ENCODE data around the gene SLC4A4.

The SLC4A4 gene

DNA sequence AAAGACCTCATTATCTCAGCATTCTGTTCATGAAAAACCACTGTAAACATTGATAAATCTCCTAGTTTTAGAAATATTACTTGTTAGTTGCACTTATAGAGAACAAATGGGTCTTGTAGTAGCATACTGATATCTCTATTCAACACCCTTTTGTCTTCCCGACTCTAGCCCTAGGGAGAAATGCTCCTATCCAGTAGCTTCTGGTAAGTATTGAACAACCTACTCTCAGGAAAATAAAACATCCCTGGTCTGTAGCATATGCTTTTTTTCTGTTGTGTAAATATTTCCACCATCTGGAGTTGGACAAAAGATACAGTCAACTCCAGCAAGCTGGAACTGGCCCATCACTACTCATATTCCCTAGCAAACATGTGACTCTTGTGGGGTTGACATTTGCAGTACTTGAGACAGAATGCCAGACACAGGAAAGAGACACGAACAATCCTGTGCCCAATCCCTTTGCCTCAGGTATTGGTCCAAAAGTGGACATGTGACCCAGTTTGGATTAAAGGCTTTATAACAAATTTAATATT is 256.8 kb downstream of the SLC4A4 start:
- no peaks in the 10 kb centered on the region for H3K27me3 ChIP-seq (ENCODE audit: control insufficient read depth, low read length)
- H3K27ac ChIP-seq (ENCODE audit: low read depth, low read length): no peak overlapping the region
- no peaks in the 10 kb centered on the region for H3F3A ChIP-seq (ENCODE audit: control insufficient read depth, insufficient read depth)
- H3K36me3 ChIP-seq (ENCODE audit: control insufficient read depth, low read length): no peaks in the 10 kb centered on the region
- H3K9me2 ChIP-seq (replicated peaks; ENCODE audit: control insufficient read depth, low read length): no peaks in the 10 kb centered on the region
- no peaks in the 10 kb centered on the region for H3K4me1 ChIP-seq (ENCODE audit: control insufficient read depth, low read length)
- no peak overlapping the region for H3K4me2 ChIP-seq (ENCODE audit: low read length)
- no peak for TF ChIP-seq EZH2phosphoT487 (IDR thresholded peaks at IDR 0.05; ENCODE audit: borderline replicate concordance, low read length)
- TF ChIP-seq, protein P1, sequence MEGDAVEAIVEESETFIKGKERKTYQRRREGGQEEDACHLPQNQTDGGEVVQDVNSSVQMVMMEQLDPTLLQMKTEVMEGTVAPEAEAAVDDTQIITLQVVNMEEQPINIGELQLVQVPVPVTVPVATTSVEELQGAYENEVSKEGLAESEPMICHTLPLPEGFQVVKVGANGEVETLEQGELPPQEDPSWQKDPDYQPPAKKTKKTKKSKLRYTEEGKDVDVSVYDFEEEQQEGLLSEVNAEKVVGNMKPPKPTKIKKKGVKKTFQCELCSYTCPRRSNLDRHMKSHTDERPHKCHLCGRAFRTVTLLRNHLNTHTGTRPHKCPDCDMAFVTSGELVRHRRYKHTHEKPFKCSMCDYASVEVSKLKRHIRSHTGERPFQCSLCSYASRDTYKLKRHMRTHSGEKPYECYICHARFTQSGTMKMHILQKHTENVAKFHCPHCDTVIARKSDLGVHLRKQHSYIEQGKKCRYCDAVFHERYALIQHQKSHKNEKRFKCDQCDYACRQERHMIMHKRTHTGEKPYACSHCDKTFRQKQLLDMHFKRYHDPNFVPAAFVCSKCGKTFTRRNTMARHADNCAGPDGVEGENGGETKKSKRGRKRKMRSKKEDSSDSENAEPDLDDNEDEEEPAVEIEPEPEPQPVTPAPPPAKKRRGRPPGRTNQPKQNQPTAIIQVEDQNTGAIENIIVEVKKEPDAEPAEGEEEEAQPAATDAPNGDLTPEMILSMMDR (IDR thresholded peaks at IDR 0.05; ENCODE audit: low read depth, low read length, poor library complexity, severe bottlenecking): no peak
- H3K4me3 ChIP-seq (ENCODE audit: low read length): no peak overlapping the region
- H3K79me2 ChIP-seq (ENCODE audit: control insufficient read depth, low read length): no peaks in the 10 kb centered on the region
- no peaks in the 10 kb centered on the region for H3K9me3 ChIP-seq (ENCODE audit: control insufficient read depth, insufficient read depth, low read length)
- no peaks in the 10 kb centered on the region for H4K20me1 ChIP-seq (ENCODE audit: control insufficient read depth, insufficient read depth, low read depth, low read length)

DNA sequence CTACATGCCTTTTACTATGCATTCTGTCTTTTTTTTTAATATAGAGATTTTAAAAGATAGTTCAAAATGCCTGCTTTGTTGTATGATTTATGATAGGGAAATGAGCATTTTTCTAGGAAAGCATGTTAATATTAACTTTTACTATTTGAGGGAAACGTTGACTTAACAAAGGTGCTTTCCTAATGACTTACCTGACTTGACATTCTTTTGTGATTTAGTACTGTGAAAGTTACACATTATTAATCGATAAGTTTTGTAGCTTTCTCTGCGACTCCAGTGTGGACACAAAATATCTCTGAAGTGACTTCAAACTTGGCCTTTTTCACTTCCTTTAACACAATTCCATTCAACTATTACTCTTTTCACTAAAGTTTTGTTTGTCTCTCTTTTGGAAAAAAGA is 260.8 kb downstream of the SLC4A4 start:
- Histone ChIP-seq H3F3A (ENCODE audit: control insufficient read depth, insufficient read depth) (no peaks in the 10 kb centered on the region), H4K20me1 (ENCODE audit: control insufficient read depth, insufficient read depth, low read depth, low read length) (no peaks in the 10 kb centered on the region), H3K9me3 (ENCODE audit: control insufficient read depth, insufficient read depth, low read length) (no peaks in the 10 kb centered on the region), H3K27me3 (ENCODE audit: control insufficient read depth, low read length) (no peaks in the 10 kb centered on the region), H3K4me3 (ENCODE audit: low read length) (no peak overlapping the region), H3K4me1 (ENCODE audit: control insufficient read depth, low read length) (no peaks in the 10 kb centered on the region), H3K36me3 (ENCODE audit: control insufficient read depth, low read length) (no peaks in the 10 kb centered on the region), H3K79me2 (ENCODE audit: control insufficient read depth, low read length) (no peaks in the 10 kb centered on the region), H3K9me2 (replicated peaks; ENCODE audit: control insufficient read depth, low read length) (no peaks in the 10 kb centered on the region), H3K4me2 (ENCODE audit: low read length) (no peak overlapping the region), H3K27ac (ENCODE audit: low read depth, low read length) (no peak overlapping the region)
- TF ChIP-seq, protein P1 (IDR thresholded peaks at IDR 0.05; ENCODE audit: low read depth, low read length, poor library complexity, severe bottlenecking): no peak
- TF ChIP-seq EZH2phosphoT487 (IDR thresholded peaks at IDR 0.05; ENCODE audit: borderline replicate concordance, low read length): no peak

DNA sequence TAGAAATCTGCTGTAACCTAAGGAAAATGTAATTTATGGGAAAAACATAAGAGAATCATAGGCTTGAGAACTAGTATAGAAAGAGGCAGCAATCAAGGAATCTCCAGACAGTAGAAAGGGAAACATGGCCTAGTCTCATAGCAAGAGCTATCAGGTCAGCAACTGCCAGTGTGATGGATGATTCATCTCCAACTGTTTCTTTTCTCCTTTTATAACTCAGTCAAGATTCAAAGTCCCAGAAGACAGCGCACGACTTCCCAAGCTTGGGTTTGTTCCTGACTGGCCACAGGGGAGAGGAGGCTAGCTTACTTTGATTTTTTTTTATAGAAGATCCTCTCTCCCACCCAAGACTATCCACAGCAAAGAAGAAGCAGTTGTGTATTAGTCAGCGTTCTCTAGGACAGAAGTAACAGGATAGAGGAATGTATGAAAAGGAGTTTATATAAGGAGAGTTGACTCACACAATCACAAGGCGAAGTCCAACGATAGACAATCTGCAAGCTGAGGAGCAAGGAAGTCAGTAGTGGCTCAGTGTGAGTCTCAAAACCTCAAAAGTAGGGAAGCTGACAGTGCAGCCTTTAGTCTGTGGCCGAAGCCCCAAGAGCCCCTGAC is 263.6 kb downstream of the SLC4A4 start:
- no peaks in the 10 kb centered on the region for H3K4me1 ChIP-seq (ENCODE audit: control insufficient read depth, low read length)
- no peaks in the 10 kb centered on the region for H4K20me1 ChIP-seq (ENCODE audit: control insufficient read depth, insufficient read depth, low read depth, low read length)
- no peak overlapping the region for H3K27ac ChIP-seq (ENCODE audit: low read depth, low read length)
- no peaks in the 10 kb centered on the region for H3K27me3 ChIP-seq (ENCODE audit: control insufficient read depth, low read length)
- H3K9me3 ChIP-seq (ENCODE audit: control insufficient read depth, insufficient read depth, low read length): peaks cover 2% of the 10 kb centered on the region; the same call in 1 of the 2 replicates
- no peak for TF ChIP-seq EZH2phosphoT487 (IDR thresholded peaks at IDR 0.05; ENCODE audit: borderline replicate concordance, low read length)
- TF ChIP-seq, protein P1 (IDR thresholded peaks at IDR 0.05; ENCODE audit: low read depth, low read length, poor library complexity, severe bottlenecking): no peak
- no peak overlapping the region for H3K4me2 ChIP-seq (ENCODE audit: low read length)
- H3K36me3 ChIP-seq (ENCODE audit: control insufficient read depth, low read length): no peaks in the 10 kb centered on the region
- H3K79me2 ChIP-seq (ENCODE audit: control insufficient read depth, low read length): no peaks in the 10 kb centered on the region
- no peaks in the 10 kb centered on the region for H3F3A ChIP-seq (ENCODE audit: control insufficient read depth, insufficient read depth)
- no peaks in the 10 kb centered on the region for H3K9me2 ChIP-seq (replicated peaks; ENCODE audit: control insufficient read depth, low read length)
- no peak overlapping the region for H3K4me3 ChIP-seq (ENCODE audit: low read length)
